MCF 10A (cell line): Measurements from ENCODE around the gene TCF7L2. TPM values are rescaled to one million over a fixed set of nuclear protein-coding genes. Genes with fewer than 3 reads are reported as not detected.

Source experiments
- BruUV-seq: library from RNA; stranded (reverse); fragments of 400-500 nt; replicated peaks from 2 replicates; lab custom pipeline; 2021; lab: Mats Ljungman, UMichigan
- CTCF ChIA-PET: fragments of 300-600 bp; sonication (Branson Sonifier 250); formaldehyde crosslinking; extraction: SDS; loops from one replicate; lab custom pipeline; 2021; ENCODE audit warnings: antibody characterized with exemption, inconsistent platforms; lab: Yijun Ruan, JAX
- POLR2A ChIA-PET: fragments of 300-600, 350-650 bp; sonication (Branson Sonifier 250); formaldehyde crosslinking; extraction: SDS; loops from one replicate; lab custom pipeline; 2020; ENCODE audit warnings: antibody characterized with exemption, inconsistent platforms; lab: Yijun Ruan, JAX
- DNase-seq: peaks from one replicate; pipeline ENCODE4 v3.0.0-alpha.2; 2018; ENCODE audit not compliant: unreplicated experiment
- H3K27ac Mint-ChIP-seq: one replicate; pipeline ENCODE4 v1.8.0; 2022; ENCODE audit warnings: mild to moderate bottlenecking, low read depth, mixed read lengths; ENCODE audit not compliant: unreplicated experiment
- H3K27me3 Mint-ChIP-seq: one replicate; pipeline ENCODE4 v1.8.0; 2022; ENCODE audit warnings: mixed read lengths; ENCODE audit not compliant: insufficient read depth, unreplicated experiment
- H3K36me3 Mint-ChIP-seq: one replicate; pipeline ENCODE4 v1.8.0; 2022; ENCODE audit warnings: mild to moderate bottlenecking, moderate library complexity, mixed read lengths; ENCODE audit not compliant: insufficient read depth, unreplicated experiment
- H3K4me1 Mint-ChIP-seq: one replicate; pipeline ENCODE4 v1.8.0; 2022; ENCODE audit warnings: mixed read lengths; ENCODE audit not compliant: insufficient read depth, unreplicated experiment
- H3K4me3 Mint-ChIP-seq: one replicate; pipeline ENCODE4 v1.8.0; 2022; ENCODE audit warnings: mild to moderate bottlenecking, moderate library complexity, mixed read lengths; ENCODE audit not compliant: unreplicated experiment
- H3K9me3 Mint-ChIP-seq: one replicate; pipeline ENCODE4 v1.8.0; 2022; ENCODE audit warnings: mixed read lengths; ENCODE audit not compliant: unreplicated experiment
- CTCF ChIP-seq: fragments of 200-600 bp; IDR thresholded peaks from one replicate; pipeline ENCODE4 v1.8.0; 2022; ENCODE audit warnings: antibody characterized with exemption, mild to moderate bottlenecking; ENCODE audit not compliant: unreplicated experiment
- intact Hi-C: fragments of 100-400 bp; cut with micrococcal nuclease; formaldehyde crosslinking; loops from 2 replicates; pipeline ENCODE4 v1.14.1; 2022
- total RNA-seq: library from RNA; stranded (reverse); gene quantifications from 2 replicates; pipeline ENCODE4 v1.2.3, GENCODE V29; 2022

TCF7L2 gene
- total RNA-seq, 1 experiment from 2014 or later = 25.2 TPM

GRCh38 chr10:113080061-113080924, 130.2 kb downstream of the TCF7L2 start:
- no peaks in the 10 kb centered on the region for H3K27me3 Mint-ChIP-seq
- BruUV-seq = no TSS peak
- no peaks in the 10 kb centered on the region for H3K9me3 Mint-ChIP-seq
- no peak overlapping the region for H3K4me3 Mint-ChIP-seq
- no peak overlapping the region for H3K27ac Mint-ChIP-seq
- TF ChIP-seq CTCF = no peak
- ChIA-PET POLR2A (no interaction called here), CTCF (interaction anchor here (1.0 kb wide), 2 partner anchors 19 to 46 kb away, joined by 3 read pairs; no protein-coding TSS in a partner anchor)
- no peak for DNase-seq
- H3K4me1 Mint-ChIP-seq = peaks cover 5% of the 10 kb centered on the region
- intact Hi-C loops = no loop called here
- H3K36me3 Mint-ChIP-seq = peaks cover 21% of the 10 kb centered on the region

GRCh38 chr10:113080925-113081229, 130.8 kb downstream of the TCF7L2 start:
- no peak for TF ChIP-seq CTCF
- no TSS peak for BruUV-seq
- Mint-ChIP-seq H3K36me3 (peaks cover 21% of the 10 kb centered on the region), H3K27ac (no peak overlapping the region), H3K4me3 (no peak overlapping the region), H3K4me1 (peaks cover 10% of the 10 kb centered on the region), H3K9me3 (no peaks in the 10 kb centered on the region), H3K27me3 (no peaks in the 10 kb centered on the region)
- DNase-seq = no peak
- intact Hi-C loops = no loop called here
- ChIA-PET POLR2A (no interaction called here), CTCF (interaction anchor here (1.0 kb wide), 2 partner anchors 18 to 45 kb away, joined by 3 read pairs; no protein-coding TSS in a partner anchor)

- TF ChIP-seq CTCF = no peak
- intact Hi-C loops = no loop called here
- no peak overlapping the region for H3K27ac Mint-ChIP-seq
- no TSS peak for BruUV-seq
- H3K36me3 Mint-ChIP-seq = peaks cover 25% of the 10 kb centered on the region
- H3K9me3 Mint-ChIP-seq = no peaks in the 10 kb centered on the region
- H3K27me3 Mint-ChIP-seq = no peaks in the 10 kb centered on the region
- no peak overlapping the region for H3K4me3 Mint-ChIP-seq
- CTCF ChIA-PET = interaction anchor here (0.8 to 1.1 kb wide), 2 partner anchors 10 to 41 kb away, joined by 3 to 4 read pairs; no protein-coding TSS in a partner anchor
- POLR2A ChIA-PET = interaction anchor here (0.7 to 2.0 kb wide), 2 partner anchors 10 to 23 kb away, joined by 3 to 8 read pairs; no protein-coding TSS in a partner anchor
- DNase-seq = no peak
- H3K4me1 Mint-ChIP-seq = peaks cover 29% of the 10 kb centered on the region
Measured at GRCh38 chr10:113084031-113084430, 134.0 kb downstream of the TCF7L2 start.

GRCh38 chr10:113085776-113086175, 135.7 kb downstream of the TCF7L2 start:
- Mint-ChIP-seq H3K9me3 (no peaks in the 10 kb centered on the region), H3K27me3 (no peaks in the 10 kb centered on the region), H3K36me3 (peaks cover 25% of the 10 kb centered on the region), H3K27ac (peak overlapping the region; percentile 91), H3K4me1 (peaks cover 29% of the 10 kb centered on the region), H3K4me3 (no peak overlapping the region)
- CTCF ChIA-PET = interaction anchor here (0.7 to 1.1 kb wide), 2 partner anchors 8 to 13 kb away, joined by 3 read pairs; no protein-coding TSS in a partner anchor
- BruUV-seq = no TSS peak
- no peak for TF ChIP-seq CTCF
- POLR2A ChIA-PET = interaction anchor here (0.8 to 1.4 kb wide), 3 partner anchors 9 to 27 kb away, joined by 3 to 5 read pairs (median 3); no protein-coding TSS in a partner anchor
- DNase-seq = no peak
- intact Hi-C loops = loop anchor here (2.0 kb wide), 1 partner anchor 39 kb away; no protein-coding TSS in a partner anchor
